Measurements from ENCODE around the gene GRK1.
A peak's percentile ranks its signal among the peaks of the same experiment; 100 is the strongest.
"Not testable (repeated sequence)": the region's sequence is repeated elsewhere in the genome, so short reads cannot be mapped to it uniquely, and the experiment has no call there.

The GRK1 gene

DNA sequence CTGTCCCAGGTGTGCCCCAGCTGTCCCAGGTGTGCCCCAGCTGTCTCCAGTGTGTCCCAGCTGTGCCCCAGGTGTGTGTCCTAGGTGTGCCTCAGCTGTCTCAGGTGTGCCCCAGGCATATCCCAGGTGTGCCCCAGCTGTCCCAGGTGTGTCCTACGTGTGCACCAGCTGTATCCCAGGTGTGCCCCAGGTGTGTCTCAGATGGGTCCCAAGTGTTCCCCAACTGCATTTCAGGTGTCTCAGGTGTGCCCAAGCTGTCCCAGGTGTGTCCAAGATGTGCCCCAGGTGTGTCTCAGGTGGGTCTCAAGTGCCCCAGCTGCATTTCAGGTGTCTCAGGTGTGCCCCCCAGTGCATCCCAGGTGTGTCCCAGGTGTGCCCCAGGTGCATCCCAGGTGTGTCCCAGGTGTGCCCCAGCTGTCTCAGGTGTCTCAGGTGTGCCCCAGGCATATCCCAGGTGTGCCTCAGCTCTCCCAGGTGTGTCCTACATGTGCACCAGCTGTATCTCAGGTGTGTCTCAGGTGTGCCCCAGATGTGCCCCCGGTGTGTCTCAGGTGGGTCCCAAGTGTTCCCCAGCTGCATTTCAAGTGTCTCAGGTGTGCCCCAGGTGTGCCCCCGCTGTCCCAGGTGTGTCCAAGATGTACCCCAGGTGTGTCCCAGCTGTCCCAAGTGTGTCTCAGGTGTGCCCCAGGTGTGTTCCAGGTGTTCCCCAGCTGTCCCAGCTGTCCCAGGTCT, 1.3 kb upstream of the GRK1 start:
- DNase-seq (ENCODE audit: low read depth): no peak

DNA sequence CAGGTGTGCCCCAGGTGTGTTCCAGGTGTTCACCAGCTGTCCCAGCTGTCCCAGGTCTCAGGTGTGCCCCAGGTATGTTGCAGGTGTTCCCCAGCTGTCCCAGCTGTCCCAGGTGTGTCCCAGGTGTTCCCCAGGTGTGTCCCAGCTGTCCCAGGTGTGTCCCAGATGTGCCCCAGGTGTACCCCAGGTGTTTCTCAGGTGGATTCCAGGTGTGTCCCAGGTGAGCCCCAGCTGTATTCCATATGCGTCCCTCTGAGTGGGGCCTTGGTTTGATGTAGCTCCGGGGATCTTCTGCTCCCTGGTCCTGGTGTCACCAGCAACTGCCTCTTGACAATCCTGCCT, 719 bp upstream of the GRK1 start:
- DNase-seq (ENCODE audit: low read depth): no peak

DNA sequence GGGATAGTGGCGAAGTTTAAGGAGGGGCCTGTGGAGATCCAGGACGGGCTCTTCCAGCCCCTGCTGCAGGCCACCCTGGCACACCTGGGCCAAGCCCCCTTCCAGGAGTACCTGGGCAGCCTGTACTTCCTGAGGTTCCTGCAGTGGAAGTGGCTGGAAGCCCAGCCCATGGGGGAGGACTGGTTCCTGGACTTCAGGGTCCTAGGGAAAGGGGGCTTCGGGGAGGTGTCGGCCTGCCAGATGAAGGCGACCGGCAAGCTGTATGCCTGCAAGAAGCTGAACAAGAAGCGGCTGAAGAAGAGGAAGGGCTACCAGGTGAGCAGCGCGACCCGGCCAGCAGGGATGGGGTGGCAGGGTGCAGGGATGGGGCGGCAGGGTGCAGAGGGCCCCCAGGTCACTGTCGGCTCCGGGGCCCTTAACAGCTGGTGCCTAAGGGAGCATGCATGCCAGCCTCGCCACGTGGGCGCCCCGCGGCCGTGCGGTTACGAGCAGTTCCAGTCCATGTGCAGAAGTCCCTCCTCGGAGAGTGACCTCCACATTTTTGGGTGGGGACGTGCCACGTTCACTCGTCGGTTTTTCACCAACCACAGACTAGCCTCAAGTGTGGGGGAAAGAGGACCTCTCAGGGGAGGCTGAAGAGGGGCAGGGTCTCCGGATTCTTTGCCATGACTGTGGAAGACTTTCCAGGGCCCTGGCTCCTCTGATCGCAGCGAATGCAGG, 912 bp downstream of the GRK1 start:
- no peak for DNase-seq (ENCODE audit: low read depth)

DNA sequence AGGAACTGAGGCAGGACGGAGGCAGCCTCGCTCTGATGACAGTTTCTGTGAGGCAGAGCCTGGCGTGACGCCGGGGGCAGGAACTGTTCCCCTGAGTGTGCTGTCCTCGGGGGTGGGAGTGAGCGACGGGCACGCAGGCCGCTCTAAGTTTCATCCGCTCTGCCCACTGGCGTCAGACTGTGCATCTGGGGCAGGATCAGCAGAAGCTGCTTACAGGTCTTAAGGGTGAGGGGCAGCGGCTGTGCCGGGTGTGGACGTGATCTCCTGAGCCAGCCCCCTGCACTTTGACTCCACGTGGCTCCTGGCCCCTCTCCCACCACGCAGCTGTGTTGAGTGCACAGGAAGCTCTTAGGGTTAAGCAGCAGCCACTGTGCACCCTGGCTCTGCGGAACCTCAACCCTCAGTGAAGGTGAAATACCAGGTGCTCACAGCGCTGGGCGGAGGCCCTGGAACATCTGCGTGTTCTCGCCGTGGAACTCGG, 1.5 kb downstream of the GRK1 start:
- DNase-seq (ENCODE audit: low read depth): no peak

DNA sequence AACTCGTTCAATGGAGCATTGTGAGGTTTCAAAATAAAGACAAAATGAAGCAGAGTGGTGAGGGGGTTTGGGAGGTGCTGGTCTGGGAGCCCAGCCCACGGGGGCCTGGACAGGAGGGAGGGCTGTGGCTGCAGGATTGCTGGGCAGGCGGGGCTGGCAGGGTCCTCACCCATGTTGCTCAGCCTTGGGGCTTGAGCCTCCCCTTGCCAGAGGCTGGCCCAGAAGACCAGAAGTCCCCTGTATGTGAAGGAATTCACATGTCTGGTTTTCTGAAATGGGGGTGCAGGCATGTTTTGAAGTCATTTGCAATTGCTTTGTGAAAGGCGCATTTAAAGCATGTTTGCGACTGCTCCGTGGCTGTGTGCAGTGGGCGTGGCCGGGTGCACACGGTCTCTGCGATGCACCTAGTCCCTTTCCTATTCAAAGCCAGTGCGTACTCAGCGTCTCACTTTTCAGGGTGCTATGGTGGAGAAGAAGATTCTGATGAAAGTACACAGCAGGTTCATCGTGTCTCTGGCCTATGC, 2.3 kb downstream of the GRK1 start:
- DNase-seq (ENCODE audit: low read depth): no peak

DNA sequence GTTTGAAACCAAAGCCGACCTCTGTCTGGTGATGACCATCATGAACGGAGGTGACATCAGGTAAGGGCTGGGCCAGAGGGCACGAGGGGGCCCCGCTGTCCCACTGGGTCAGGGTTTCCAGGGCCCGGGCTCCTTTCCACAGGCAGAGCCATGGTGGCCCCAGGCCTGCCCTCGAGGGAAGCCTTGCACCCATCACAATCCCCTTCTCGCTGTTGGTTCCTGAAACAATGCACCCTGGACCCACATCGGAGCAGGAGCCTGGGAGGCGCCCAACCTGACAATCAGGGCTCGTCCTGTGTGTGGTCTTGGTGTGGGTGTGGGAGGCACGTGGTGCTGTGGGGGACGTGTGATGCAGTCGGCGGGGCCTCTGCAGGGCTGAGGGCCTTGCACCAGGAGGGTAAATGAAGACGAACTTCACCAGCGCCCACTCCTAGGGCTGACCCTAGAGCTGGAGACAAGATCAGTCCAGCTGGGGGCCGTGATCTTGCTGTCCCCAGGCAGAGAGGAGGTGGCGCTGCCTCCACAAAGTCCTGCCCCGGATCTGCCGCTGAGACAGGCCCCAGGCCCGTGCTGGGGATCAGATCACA, 2.8 kb downstream of the GRK1 start:
- DNase-seq (ENCODE audit: low read depth): no peak

DNA sequence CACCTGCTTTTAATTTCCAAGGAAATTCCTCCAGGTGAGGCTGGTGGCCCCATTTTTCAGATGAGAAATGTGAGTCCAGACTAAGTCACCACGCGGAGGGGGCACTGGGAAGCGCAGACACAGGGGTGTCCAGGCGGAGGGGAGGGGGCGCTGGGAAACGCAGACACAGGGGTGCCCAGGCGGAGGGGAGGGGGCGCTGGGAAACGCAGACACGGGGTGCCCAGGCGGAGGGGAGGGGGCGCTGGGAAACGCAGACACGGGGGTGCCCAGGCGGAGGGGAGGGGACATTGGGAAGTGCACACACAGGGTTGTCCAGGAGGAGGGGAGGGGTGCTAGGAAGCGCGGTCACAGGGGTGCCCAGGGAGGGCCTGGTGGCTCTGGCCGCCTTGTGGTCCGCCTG, 3.5 kb downstream of the GRK1 start:
- no peak for DNase-seq (ENCODE audit: low read depth)

DNA sequence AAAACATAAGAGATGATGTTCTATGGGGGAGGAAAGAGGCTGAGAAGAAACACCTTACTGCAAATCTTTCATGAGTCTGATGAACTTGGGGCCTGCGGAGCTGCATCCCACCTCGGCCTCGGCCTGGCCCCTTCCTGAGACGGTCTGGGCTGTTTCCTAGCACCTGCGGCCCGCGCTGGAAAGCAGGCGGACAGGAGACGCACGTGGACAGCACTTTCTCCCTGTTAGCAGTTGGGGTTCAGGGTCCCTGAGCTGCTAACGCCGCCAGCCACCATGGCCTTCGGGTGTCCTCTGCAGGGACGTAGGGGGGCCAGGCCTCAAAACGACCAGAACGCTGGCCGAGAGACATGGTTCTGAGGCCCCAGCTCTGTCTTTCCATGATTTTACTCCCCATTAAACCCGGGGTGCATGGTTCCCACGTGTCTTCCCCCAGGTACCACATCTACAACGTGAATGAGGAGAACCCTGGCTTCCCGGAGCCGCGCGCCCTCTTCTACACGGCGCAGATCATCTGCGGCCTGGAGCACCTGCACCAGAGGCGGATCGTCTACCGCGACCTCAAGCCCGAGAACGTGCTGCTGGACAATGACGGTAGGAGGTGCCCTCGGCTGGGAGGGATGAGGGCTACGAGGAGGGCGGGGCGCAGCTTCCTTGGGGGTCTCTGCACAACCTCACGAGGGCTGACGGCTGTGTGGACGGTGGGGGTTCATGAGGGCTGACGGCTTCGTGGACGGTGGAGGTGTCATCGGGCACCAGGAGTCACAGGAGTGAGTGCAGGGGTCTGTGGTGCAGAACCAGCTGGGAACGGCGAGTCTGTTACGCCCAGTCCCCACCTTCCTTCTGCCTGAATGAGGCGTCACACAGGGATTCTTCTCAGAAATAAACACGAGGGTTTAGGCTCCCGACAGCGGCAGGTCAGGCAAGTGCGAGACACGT, 4.3 kb downstream of the GRK1 start:
- no peak for DNase-seq (ENCODE audit: low read depth)

DNA sequence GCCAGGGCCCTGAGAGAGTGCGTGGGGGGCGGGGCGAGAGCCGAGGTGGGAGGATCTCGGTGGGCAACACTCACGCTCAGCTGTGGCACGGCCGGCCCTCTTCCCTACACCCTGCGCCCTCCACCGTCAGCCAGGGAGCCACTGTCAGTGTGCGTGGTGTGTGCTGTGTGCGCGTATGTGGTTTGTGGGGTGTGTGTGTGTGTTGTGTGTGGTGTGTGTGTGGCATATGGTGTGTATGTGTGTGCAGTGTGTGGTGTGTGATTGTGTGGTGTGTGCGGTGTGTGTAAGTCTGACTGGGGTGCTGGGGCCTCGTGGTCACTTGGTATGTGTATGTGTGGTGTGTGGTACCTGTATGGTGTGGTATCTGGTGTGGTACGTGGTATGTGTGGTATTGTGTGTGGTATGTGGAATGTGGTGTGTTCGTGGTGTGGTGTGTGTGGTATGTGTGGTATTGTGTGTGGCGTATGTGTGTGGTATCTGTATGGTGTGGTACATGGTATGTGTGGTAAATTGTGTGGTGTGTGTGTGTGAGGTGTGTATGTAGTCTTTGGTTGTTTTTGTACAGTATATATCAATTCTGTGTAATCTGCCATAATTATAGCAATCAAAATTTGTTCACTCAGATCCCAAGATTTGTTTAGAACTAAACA, 5.1 kb downstream of the GRK1 start:
- no peak for DNase-seq (ENCODE audit: low read depth)

DNA sequence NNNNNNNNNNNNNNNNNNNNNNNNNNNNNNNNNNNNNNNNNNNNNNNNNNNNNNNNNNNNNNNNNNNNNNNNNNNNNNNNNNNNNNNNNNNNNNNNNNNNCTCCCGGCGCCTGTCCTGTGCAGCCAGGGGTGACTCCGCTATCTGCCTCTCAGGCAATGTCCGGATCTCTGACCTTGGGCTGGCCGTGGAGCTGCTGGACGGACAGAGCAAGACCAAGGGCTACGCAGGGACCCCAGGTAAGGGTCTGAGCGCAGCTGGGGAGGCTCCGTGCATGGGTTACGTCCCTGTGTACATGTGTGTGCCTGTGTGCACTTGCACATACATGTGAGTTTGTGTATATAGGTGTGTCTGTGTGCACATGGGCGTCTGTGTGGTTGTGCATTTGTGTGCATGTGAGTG, 55.9 kb downstream of the GRK1 start:
- no peak for DNase-seq (ENCODE audit: low read depth)

DNA sequence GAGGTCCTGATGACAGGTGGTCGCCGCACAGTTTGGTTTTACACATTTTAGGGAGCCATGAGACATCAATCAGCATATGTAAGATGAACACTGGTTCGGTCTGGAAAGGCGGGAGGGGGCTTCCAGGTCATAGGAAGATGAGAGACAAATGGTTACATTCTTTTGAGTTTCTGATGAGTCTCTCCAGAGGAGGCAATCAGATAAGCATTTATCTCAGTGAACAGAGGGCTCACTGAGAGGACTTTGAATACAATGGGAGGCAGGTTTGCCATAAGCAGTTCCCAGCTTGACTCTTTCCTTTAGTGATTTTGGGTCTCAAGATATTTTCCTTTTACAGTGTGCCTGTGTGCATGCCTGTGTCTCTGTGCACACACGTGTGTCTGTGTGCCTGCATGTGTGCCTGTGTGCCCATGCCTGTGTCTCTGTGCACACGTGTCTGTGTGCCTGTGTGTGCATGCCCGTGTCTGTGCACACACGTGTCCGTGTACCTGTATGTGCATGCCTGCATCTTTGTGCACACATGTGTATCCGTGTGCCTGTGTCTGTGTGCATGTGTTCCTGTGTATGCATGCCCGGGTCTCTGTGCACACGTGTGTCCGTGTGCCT, 56.5 kb downstream of the GRK1 start:
- no peak for DNase-seq (ENCODE audit: low read depth)

DNA sequence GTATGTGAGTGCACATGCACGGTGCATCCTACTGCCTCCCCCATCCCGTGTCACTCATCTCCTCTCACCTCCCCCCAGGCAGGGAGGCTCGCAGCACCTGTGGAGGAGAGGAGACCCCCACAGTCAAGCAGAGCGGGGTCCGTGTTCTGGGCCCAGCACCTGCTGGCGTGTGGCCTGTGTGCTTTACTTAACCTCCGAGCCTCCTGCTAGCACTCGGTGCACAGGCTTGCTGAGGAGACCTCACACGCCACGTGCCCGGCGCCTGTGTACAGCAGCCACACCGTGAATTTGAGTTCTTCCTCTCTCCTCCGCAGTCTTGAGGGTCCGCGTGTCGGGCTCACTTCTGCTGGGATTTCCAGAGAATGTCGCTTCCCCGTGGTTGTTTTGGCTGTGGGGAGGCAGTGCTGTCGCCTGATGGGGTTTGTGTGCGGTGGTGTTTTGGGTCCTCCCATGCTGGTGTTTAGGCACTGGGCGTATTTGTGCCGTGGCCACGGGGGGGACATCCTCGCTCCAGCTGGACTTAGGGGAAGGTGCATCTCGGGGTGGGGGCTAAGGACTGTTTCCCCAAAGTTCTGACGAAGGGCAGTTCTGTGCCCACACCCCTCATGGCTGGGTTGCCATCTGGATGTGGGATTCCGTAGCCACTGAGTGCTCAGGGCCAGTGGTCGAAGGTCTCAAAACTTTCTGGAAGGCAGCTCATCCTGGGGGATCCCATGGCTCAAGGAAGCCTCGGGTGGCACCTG, 57.2 kb downstream of the GRK1 start:
- no peak for DNase-seq (ENCODE audit: low read depth)

DNA sequence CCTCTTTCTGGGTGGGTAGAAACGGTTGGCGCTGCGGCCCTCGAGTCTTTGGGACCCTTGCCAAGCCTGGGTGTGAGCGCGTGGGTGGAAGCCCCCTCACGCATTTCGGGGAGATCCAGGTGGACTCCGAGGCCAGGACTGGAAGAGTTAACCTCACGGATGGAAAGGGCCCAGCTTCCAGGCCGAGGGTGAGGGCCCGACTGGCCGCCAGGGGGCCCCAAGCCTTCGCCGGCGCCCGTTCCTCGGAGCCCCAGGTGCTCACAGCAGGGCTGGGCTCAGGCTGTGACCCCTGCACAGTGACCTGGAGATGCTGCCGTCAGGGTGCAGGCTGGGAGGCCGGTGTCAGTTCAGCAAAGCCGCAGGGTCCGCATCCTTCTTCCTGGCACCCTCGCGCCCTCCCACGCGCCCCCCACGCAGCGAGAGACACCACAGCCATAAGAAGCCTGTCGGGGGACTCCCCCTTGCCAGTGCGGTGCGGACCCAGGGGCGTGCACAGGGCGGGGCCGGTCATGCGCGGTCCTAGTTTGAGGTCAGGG, 57.8 kb downstream of the GRK1 start:
- DNase-seq (ENCODE audit: low read depth): peak; percentile 53

DNA sequence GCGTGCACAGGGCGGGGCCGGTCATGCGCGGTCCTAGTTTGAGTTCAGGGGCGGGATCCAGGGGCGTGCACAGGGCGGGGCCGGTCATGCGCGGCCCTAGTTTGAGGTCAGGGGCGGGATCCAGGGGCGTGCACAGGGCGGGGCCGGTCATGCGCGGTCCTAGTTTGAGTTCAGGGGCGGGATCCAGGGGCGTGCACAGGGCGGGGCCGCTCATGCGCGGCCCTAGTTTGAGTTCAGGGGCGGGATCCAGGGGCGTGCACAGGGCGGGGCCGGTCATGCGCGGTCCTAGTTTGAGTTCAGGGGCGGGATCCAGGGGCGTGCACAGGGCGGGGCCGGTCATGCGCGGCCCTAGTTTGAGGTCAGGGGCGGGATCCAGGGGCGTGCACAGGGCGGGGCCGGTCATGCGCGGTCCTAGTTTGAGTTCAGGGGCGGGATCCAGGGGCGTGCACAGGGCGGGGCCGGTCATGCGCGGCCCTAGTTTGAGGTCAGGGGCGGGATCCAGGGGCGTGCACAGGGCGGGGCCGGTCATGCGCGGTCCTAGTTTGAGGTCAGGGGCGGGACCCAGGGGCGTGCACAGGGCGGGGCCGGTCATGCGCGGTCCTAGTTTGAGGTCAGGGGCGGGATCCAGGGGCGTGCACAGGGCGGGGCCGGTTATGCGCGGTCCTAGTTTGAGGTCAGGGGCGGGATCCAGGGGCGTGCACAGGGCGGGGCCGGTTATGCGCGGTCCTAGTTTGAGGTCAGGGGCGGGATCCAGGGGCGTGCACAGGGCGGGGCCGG, 58.5 kb downstream of the GRK1 start:
- not testable (repeated sequence) for DNase-seq (ENCODE audit: low read depth)

DNA sequence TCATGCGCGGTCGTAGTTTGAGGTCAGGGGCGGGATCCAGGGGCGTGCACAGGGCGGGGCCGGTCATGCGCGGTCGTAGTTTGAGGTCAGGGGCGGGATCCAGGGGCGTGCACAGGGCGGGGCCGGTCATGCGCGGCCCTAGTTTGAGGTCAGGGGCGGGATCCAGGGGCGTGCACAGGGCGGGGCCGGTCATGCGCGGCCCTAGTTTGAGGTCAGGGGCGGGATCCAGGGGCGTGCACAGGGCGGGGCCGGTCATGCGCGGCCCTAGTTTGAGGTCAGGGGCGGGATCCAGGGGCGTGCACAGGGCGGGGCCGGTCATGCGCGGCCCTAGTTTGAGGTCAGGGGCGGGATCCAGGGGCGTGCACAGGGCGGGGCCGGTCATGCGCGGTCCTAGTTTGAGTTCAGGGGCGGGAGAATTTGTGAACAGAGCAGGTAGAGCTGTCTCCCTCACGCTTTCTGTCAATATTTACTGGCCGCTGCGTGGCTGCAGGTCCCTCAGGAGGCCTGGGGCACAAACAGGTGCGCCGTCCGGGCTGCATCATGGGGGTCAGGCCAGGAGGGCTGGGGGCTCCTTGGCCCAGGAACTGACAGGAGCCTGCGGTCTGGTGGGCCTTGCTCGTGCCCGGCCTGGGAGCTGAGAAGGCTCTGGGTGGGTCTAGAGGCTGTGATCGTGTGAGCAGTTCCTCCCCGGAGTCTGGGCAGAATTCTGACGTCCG, 59.2 kb downstream of the GRK1 start:
- DNase-seq (ENCODE audit: low read depth): not testable (repeated sequence)

DNA sequence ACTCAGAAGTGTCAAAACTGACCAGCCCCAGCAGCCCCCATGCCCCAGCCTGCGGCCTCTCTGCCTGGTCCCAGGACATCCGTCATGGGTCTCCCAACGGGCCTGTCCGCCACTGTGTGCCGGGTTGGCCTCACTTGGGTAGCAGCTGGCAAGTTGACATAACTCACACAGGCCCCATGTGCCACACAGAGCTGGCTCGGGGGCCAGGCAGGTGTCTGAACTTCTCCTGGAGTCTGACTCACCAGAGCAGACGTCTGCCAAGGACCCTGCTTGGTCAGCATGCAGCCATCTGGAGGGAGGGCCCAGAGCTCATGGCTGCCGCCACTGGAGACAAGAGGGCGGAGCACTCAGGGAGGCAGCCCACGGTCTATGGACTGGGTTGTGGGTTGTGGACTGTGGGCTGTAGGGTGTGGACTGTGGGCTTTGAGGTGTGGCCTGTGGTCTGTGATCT, 60.0 kb downstream of the GRK1 start:
- DNase-seq (ENCODE audit: low read depth): peak; percentile 21

DNA sequence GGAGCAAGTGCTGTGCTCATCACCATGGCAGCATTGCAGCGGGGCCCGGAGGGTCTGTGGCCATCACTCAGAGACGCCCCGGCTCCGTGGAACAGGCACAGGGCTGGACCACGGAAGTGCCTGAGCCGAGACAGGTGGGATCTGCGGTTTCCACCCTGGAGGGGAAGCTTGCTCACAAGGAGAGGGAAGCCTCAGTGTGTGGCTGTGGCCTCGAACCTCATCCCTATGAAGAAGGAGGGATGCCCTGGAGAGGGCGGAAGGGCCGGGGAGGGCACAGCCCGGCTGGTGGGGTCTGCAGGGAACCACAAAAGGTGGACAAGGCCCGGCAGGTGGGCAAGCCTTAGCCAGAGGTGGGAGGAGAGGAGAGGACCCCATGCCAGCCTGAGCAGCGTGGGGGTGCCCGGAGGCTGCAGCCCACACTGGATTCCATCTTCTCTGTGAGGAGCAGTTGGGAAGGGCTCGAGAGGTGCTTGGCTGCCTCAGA, 61.6 kb downstream of the GRK1 start:
- no peak for DNase-seq (ENCODE audit: low read depth)

Measured in EH (cell line).